Keratinocyte (primary cell): ENCODE data around the gene TMEM247. TPM values are rescaled to one million over a fixed set of nuclear protein-coding genes. Genes with fewer than 3 reads are reported as not detected.

ENCODE experiments used
- DNase-seq: peaks from one replicate; pipeline ENCODE4 v3.0.0-alpha.2; 2011; ENCODE audit warnings: low read depth, missing footprints, low spot score
- FAIRE-seq: peaks from 2 replicates; lab custom pipeline; 2011; peaks lifted over from hg19 to GRCh38; lab: Jason Lieb, UNC
- H2AFZ ChIP-seq: 2 replicates; pipeline ENCODE4 v1.6.0; 2012; ENCODE audit warnings: low read length, control low read depth, inconsistent platforms; ENCODE audit not compliant: control insufficient read depth
- H3K27ac ChIP-seq: 2 replicates; pipeline ENCODE4 v1.5.1; 2011; ENCODE audit warnings: low read length; ENCODE audit not compliant: control insufficient read depth, insufficient read depth
- H3K27me3 ChIP-seq: 3 replicates; pipeline ENCODE4 v1.6.0; 2011; ENCODE audit warnings: low read length; ENCODE audit not compliant: control insufficient read depth, insufficient read depth; ENCODE audit errors: extremely low read depth
- H3K36me3 ChIP-seq, 2 experiments: 2 replicates in 1 of 2; 3 replicates in 1 of 2; pipeline ENCODE4 v1.5.1; 2011; ENCODE audit warnings: low read length in 2 of 2, mild to moderate bottlenecking in 1 of 2; ENCODE audit not compliant: control insufficient read depth in 2 of 2, insufficient read depth in 2 of 2; ENCODE audit errors: extremely low read depth in 1 of 2
- H3K4me1 ChIP-seq: 3 replicates; pipeline ENCODE4 v1.5.1; 2011; ENCODE audit warnings: low read length; ENCODE audit not compliant: control insufficient read depth, insufficient read depth; ENCODE audit errors: extremely low read depth
- H3K4me2 ChIP-seq: 3 replicates; pipeline ENCODE4 v1.6.0; 2011; ENCODE audit warnings: low read depth, low read length; ENCODE audit not compliant: control insufficient read depth, insufficient read depth; ENCODE audit errors: extremely low read depth
- H3K4me3 ChIP-seq, 3 experiments: fragments of 200-600 bp in 1 of 3; sonication (generic) in 1 of 3; 2 replicates in 2 of 3; 3 replicates in 1 of 3; pipeline ENCODE4 v1.5.1; 2011 to 2016; ENCODE audit warnings: low read length in 3 of 3, mild to moderate bottlenecking in 3 of 3, control low read depth in 2 of 3, inconsistent platforms in 1 of 3, low read depth in 1 of 3, mixed read lengths in 1 of 3, mixed run types in 1 of 3, moderate library complexity in 1 of 3; ENCODE audit not compliant: control insufficient read depth in 2 of 3, insufficient read depth in 2 of 3; ENCODE audit errors: extremely low read depth in 1 of 3
- H3K79me2 ChIP-seq: 2 replicates; pipeline ENCODE4 v1.6.0; 2012; ENCODE audit warnings: low read length; ENCODE audit not compliant: control insufficient read depth, insufficient read depth
- H3K9ac ChIP-seq: 3 replicates; pipeline ENCODE4 v1.6.0; 2011; ENCODE audit warnings: low read length; ENCODE audit not compliant: control insufficient read depth, insufficient read depth; ENCODE audit errors: extremely low read depth
- H3K9me1 ChIP-seq: 3 replicates; pipeline ENCODE4 v1.6.0; 2011; ENCODE audit warnings: low read length; ENCODE audit not compliant: control insufficient read depth, insufficient read depth; ENCODE audit errors: extremely low read depth
- H3K9me3 ChIP-seq: 2 replicates; pipeline ENCODE4 v1.5.1; 2012; ENCODE audit warnings: low read depth, low read length; ENCODE audit not compliant: control insufficient read depth
- H4K20me1 ChIP-seq: 3 replicates; pipeline ENCODE4 v1.6.0; 2011; ENCODE audit warnings: low read length; ENCODE audit not compliant: control insufficient read depth, insufficient read depth; ENCODE audit errors: extremely low read depth
- EZH2 ChIP-seq: IDR thresholded peaks from one replicate; pipeline ENCODE4 v1.6.1; 2012; ENCODE audit warnings: inconsistent platforms, mild to moderate bottlenecking, low read length, moderate library complexity
- dilution Hi-C: fragments of 300-500 bp; cut with MboI; formaldehyde crosslinking; loops from one replicate; pipeline ENCODE4 v1.7.0; 2020; ENCODE audit warnings: low sequenced_read_pairs; ENCODE audit not compliant: extremely low pct_ligation_motif_present
- polyA plus RNA-seq, 5 experiments: library from polyadenylated mRNA; depleted of rRNA in 3 of 5; stranded (reverse) in 3 of 5; stranded (forward) in 1 of 5; unstranded in 1 of 5; fragments of >200 nt; gene quantifications; 1 replicate in 1 of 5; 2 replicates in 3 of 5; 3 replicates in 1 of 5; pipeline versions ENCODE4 v1.2.1 to v1.2.3, GENCODE V29; 2011 to 2012; ENCODE audit warnings: missing spikeins in 2 of 5, low read depth in 1 of 5, low replicate concordance in 1 of 5
- TF ChIP-seq, protein P1 (sequence below), 3 experiments: IDR thresholded peaks in 1 of 3; conservative IDR thresholded peaks in 1 of 3; optimal IDR thresholded peaks in 1 of 3; 2 replicates in 2 of 3; 3 replicates in 1 of 3; pipeline versions ENCODE3 to v1.5.1; 2011; ENCODE audit warnings: low read length in 3 of 3, mild to moderate bottlenecking in 3 of 3, moderate library complexity in 2 of 3, control low read depth in 1 of 3, inconsistent platforms in 1 of 3; ENCODE audit not compliant: insufficient read depth in 2 of 3; ENCODE audit errors: extremely low read depth in 1 of 3

TMEM247 gene
- polyA plus RNA-seq, 1 donor (not counting 4 experiments of a cell fraction or from before 2014, with no cell fraction given) = not detected

DNA sequence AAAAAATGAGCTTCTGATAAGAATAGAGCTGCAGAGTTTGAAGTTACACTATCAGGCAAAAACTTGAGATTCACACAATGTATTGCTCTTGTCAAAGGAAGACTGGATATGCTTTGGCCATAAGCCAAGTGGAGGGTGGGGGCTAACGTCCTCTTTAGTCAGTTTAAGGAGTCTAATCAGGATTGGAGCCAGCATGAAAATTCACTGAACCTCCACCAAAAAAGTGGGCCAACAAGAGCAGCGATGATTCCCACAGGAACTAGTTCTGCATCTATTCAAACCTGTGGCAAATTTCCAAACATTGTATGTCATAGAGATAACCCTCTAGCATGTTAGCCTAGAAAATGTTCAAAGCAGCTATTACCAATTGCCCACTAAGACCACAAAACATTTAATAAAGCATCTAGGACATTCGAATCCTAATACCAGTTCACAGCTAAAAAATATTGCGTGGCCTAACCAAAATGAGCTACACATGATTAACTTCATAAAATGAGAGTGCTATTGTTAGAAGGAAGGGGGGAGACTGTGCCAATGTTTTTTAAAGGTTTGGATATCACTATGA, 43.5 kb upstream of the TMEM247 start:
- no peaks in the 10 kb centered on the region for H3K36me3 ChIP-seq
- H3K4me3 ChIP-seq = no peak overlapping the region
- peaks cover 14% of the 10 kb centered on the region for H3K4me1 ChIP-seq
- no peak overlapping the region for H3K9ac ChIP-seq
- TF ChIP-seq, protein P1, sequence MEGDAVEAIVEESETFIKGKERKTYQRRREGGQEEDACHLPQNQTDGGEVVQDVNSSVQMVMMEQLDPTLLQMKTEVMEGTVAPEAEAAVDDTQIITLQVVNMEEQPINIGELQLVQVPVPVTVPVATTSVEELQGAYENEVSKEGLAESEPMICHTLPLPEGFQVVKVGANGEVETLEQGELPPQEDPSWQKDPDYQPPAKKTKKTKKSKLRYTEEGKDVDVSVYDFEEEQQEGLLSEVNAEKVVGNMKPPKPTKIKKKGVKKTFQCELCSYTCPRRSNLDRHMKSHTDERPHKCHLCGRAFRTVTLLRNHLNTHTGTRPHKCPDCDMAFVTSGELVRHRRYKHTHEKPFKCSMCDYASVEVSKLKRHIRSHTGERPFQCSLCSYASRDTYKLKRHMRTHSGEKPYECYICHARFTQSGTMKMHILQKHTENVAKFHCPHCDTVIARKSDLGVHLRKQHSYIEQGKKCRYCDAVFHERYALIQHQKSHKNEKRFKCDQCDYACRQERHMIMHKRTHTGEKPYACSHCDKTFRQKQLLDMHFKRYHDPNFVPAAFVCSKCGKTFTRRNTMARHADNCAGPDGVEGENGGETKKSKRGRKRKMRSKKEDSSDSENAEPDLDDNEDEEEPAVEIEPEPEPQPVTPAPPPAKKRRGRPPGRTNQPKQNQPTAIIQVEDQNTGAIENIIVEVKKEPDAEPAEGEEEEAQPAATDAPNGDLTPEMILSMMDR (optimal IDR thresholded peaks at IDR 0.05 in 1 of 3, IDR thresholded peaks at IDR 0.05 in 1 of 3, conservative IDR thresholded peaks at IDR 0.05 in 1 of 3; ENCODE audit: extremely low read depth in 1 of 3, insufficient read depth in 2 of 3, low read length in 3 of 3) = no peak
- TF ChIP-seq EZH2 = no peak
- no peaks in the 10 kb centered on the region for H3K27me3 ChIP-seq
- H3K27ac ChIP-seq = no peak overlapping the region
- no peaks in the 10 kb centered on the region for H4K20me1 ChIP-seq
- no peak overlapping the region for H2AFZ ChIP-seq
- H3K9me3 ChIP-seq = no peaks in the 10 kb centered on the region
- H3K4me2 ChIP-seq = no peak overlapping the region
- dilution Hi-C loops = no loop called here
- H3K9me1 ChIP-seq = no peaks in the 10 kb centered on the region
- peak; percentile 41 for FAIRE-seq
- no peaks in the 10 kb centered on the region for H3K79me2 ChIP-seq
- no peak for DNase-seq

DNA sequence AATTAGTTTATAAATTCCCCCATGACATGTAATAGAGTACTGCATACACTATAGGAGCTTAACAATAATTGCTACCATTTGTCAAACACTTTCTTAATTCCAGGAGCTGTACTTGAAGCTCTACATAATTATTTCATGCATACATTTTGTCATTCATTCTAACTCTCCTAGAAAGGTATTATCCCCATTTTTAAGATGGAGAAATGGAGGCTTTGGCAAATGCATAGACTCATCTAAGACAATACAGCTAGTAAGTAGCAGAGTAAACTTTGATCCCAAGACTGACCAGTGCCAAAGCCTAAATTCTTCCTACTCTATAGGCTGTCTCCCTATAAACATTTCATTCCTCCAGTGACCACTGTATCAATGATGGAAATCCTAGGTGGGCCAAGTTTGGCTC, 42.6 kb upstream of the TMEM247 start:
- no peak overlapping the region for H3K27ac ChIP-seq
- H3K9me3 ChIP-seq = no peaks in the 10 kb centered on the region
- H2AFZ ChIP-seq = no peak overlapping the region
- no peaks in the 10 kb centered on the region for H3K79me2 ChIP-seq
- dilution Hi-C loops = no loop called here
- no peak for TF ChIP-seq EZH2
- TF ChIP-seq, protein P1 (optimal IDR thresholded peaks at IDR 0.05 in 1 of 3, IDR thresholded peaks at IDR 0.05 in 1 of 3, conservative IDR thresholded peaks at IDR 0.05 in 1 of 3; ENCODE audit: extremely low read depth in 1 of 3, insufficient read depth in 2 of 3, low read length in 3 of 3) = no peak
- H3K9ac ChIP-seq = no peak overlapping the region
- H3K9me1 ChIP-seq = no peaks in the 10 kb centered on the region
- H3K4me2 ChIP-seq = no peak overlapping the region
- H3K4me1 ChIP-seq = peaks cover 14% of the 10 kb centered on the region
- no peaks in the 10 kb centered on the region for H3K27me3 ChIP-seq
- no peak for DNase-seq
- FAIRE-seq = no peak
- H3K4me3 ChIP-seq = no peak overlapping the region
- H4K20me1 ChIP-seq = no peaks in the 10 kb centered on the region
- H3K36me3 ChIP-seq = no peaks in the 10 kb centered on the region
